CD4-positive, alpha-beta memory T cell (primary cell): ENCODE measurements around the gene NOPCHAP1. TPM values are rescaled to one million over a fixed set of nuclear protein-coding genes. Genes with fewer than 3 reads are reported as not detected.
"Not testable (repeated sequence)": the region's sequence is repeated elsewhere in the genome, so short reads cannot be mapped to it uniquely, and the experiment has no call there.

ENCODE experiments used
- CTCF ChIA-PET: fragments of 350-600 bp; sonication (Branson Sonifier 250); formaldehyde crosslinking; loops from one replicate; lab custom pipeline; 2021; ENCODE audit warnings: inconsistent platforms; ENCODE audit not compliant: partially characterized antibody; lab: Charles Lee
- POLR2A ChIA-PET: fragments of 350-600 bp; sonication (Branson Sonifier 250); formaldehyde crosslinking; loops from one replicate; lab custom pipeline; 2021; ENCODE audit not compliant: partially characterized antibody; lab: Charles Lee
- DNase-seq, 5 donors: peaks; one replicate each; pipeline versions ENCODE4 v3.0.0 to v3.0.0-alpha.2; 2020 to 2022; ENCODE audit warnings: mixed read lengths in 1 of 5
- H3K27ac ChIP-seq: one replicate; pipeline ENCODE4 v1.7.0; 2013; ENCODE audit warnings: low read depth, low read length
- H3K27me3 ChIP-seq: 2 replicates; pipeline ENCODE4 v1.7.0; 2013; ENCODE audit warnings: mild to moderate bottlenecking, low read length, moderate library complexity; ENCODE audit not compliant: insufficient read depth
- H3K36me3 ChIP-seq: 2 replicates; pipeline ENCODE4 v1.7.0; 2013; ENCODE audit warnings: mild to moderate bottlenecking, low read length, moderate library complexity; ENCODE audit not compliant: insufficient read depth
- H3K4me1 ChIP-seq: 2 replicates; pipeline ENCODE4 v1.7.0; 2013; ENCODE audit warnings: mild to moderate bottlenecking, low read length, moderate library complexity; ENCODE audit not compliant: insufficient read depth
- H3K4me3 ChIP-seq, 2 donors: one replicate each; pipeline ENCODE4 v1.7.0; 2013; ENCODE audit warnings: low read length in 2 of 2, mild to moderate bottlenecking in 1 of 2
- H3K9me3 ChIP-seq, 2 donors: one replicate each; pipeline ENCODE4 v1.7.0; 2013; ENCODE audit warnings: low read length in 2 of 2, control low read depth in 1 of 2; ENCODE audit not compliant: control insufficient read depth in 1 of 2
- H3K27ac Mint-ChIP-seq, 7 donors: one replicate each; pipeline ENCODE4 v1.8.0; 2020 to 2021; ENCODE audit warnings: mixed read lengths in 7 of 7, mild to moderate bottlenecking in 6 of 7, inconsistent platforms in 3 of 7, moderate library complexity in 3 of 7
- H3K27me3 Mint-ChIP-seq, 2 donors: one replicate each; pipeline ENCODE4 v1.8.0; 2020 to 2021; ENCODE audit warnings: mixed read lengths in 2 of 2
- H3K36me3 Mint-ChIP-seq, 2 donors: one replicate each; pipeline ENCODE4 v1.8.0; 2020 to 2021; ENCODE audit warnings: mixed read lengths in 2 of 2, inconsistent platforms in 1 of 2, mild to moderate bottlenecking in 1 of 2
- H3K4me1 Mint-ChIP-seq, 4 donors: one replicate each; pipeline ENCODE4 v1.8.0; 2020 to 2021; ENCODE audit warnings: mixed read lengths in 4 of 4, mild to moderate bottlenecking in 1 of 4
- H3K4me3 Mint-ChIP-seq, 8 donors: one replicate each; pipeline ENCODE4 v1.8.0; 2020 to 2021; ENCODE audit warnings: mixed read lengths in 8 of 8, mild to moderate bottlenecking in 7 of 8, moderate library complexity in 6 of 8, inconsistent platforms in 3 of 8
- H3K9me3 Mint-ChIP-seq, 8 donors: one replicate each; pipeline ENCODE4 v1.8.0; 2020 to 2021; ENCODE audit warnings: mixed read lengths in 8 of 8, mild to moderate bottlenecking in 5 of 8, inconsistent platforms in 3 of 8, moderate library complexity in 1 of 8
- intact Hi-C: fragments of 100-400 bp; cut with micrococcal nuclease; formaldehyde crosslinking; loops from one replicate; pipeline ENCODE4 v1.15.1; 2023
- polyA plus RNA-seq, 2 donors: library from polyadenylated mRNA; unstranded; fragments of 300-500 nt; fragmentation: Illumina TruSeq; gene quantifications; one replicate each; pipeline ENCODE4 v1.2.3, GENCODE V29; 2021
- total RNA-seq, 2 experiments: library from RNA; stranded (reverse); gene quantifications; one replicate each; pipeline ENCODE4 v1.2.3, GENCODE V29; 2021

The NOPCHAP1 gene, protein sequence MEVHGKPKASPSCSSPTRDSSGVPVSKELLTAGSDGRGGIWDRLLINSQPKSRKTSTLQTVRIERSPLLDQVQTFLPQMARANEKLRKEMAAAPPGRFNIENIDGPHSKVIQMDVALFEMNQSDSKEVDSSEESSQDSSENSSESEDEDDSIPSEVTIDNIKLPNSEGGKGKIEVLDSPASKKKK
- total RNA-seq, result 10 to 100 TPM; 15.7 to 16.2 TPM
- 10 to 100 TPM; 12.1 to 13.5 TPM for polyA plus RNA-seq

DNA sequence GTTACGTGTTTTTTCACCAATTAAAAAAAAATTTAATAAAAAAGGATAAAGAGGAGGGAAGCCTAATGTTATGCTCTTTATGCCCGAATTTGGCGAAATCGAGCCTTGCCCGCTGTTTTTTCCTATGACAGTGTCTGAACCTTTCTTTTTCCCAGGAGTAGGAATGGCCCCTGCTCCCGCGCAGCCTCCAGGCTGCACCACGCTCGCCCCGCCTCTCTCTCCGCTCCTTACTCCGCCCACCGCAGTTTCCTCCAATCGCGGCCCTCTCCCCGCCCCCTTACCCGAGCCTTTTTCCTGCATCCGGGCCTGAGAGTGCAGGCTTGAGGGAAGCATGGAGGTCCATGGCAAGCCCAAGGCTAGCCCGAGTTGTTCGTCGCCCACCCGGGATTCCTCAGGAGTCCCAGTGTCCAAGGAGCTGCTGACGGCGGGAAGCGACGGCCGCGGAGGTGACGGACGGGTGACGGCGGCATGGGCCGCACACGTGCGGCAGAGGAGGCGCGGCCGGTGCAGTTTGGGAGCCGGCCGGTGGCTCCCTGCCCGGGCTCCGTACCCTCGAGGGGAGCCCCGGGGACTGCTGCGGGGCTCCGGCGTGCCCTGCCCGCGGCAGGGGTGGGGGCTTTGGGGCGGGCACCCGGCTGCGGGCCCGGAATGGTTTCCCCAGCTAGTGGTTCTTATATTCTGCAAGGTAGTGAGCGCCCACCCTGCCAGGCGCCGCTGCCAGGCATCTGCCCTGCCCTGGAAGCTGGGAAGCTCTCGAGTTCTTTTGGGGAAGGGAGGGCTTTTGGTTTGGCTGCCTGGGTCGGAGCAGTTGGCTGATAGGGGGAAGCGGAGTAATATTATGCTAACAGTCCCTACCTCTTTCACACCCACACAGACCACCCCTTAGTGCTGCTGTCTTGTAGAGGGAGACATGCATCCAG is at the start of gene NOPCHAP1:
NOPCHAP1 (plus strand) TSS at position 295 of the 920 bp plus-strand sequence; CDS start at position 332, 37 bp downstream.
- Histone ChIP-seq H3K27ac (peak within 1 kb of the TSS; percentile 64), H3K9me3 (no peaks in the 10 kb centered on the region), H3K27me3 (no peaks in the 10 kb centered on the region), H3K36me3 (peaks cover 8% of the 10 kb centered on the region), H3K4me1 (peaks cover 28% of the 10 kb centered on the region), H3K4me3 (peak within 1 kb of the TSS; percentile 68 to 80)
- peak; percentile 73 to 84 (median 79) for DNase-seq
- POLR2A ChIA-PET, result interaction anchor here (0.6 to 1.0 kb wide), 3 partner anchors 51 to 302 kb away, joined by 3 to 4 read pairs (median 3); no protein-coding TSS in a partner anchor
- no peaks in the 10 kb centered on the region for H3K9me3 Mint-ChIP-seq
- intact Hi-C loops, result loop anchor here (1.0 to 2.0 kb wide), 4 partner anchors 28 to 121 kb away; partner anchors contain the start of genes SLC41A2 and WASHC4
- peak within 1 kb of the TSS; percentile 88 to 94 (median 92) for H3K4me3 Mint-ChIP-seq
- H3K27me3 Mint-ChIP-seq, result no peaks in the 10 kb centered on the region
- H3K27ac Mint-ChIP-seq, result peak within 1 kb of the TSS; percentile 59 to 94 (median 86)
- H3K36me3 Mint-ChIP-seq, result peaks cover 30 to 33% of the 10 kb centered on the region in 2 donors
- CTCF ChIA-PET, result interaction anchor here (0.6 to 1.5 kb wide), 2 partner anchors 27 to 604 kb away, joined by 3 to 6 read pairs; no protein-coding TSS in a partner anchor
- peaks cover 21 to 43% (median 27%) of the 10 kb centered on the region in 4 donors for H3K4me1 Mint-ChIP-seq

DNA sequence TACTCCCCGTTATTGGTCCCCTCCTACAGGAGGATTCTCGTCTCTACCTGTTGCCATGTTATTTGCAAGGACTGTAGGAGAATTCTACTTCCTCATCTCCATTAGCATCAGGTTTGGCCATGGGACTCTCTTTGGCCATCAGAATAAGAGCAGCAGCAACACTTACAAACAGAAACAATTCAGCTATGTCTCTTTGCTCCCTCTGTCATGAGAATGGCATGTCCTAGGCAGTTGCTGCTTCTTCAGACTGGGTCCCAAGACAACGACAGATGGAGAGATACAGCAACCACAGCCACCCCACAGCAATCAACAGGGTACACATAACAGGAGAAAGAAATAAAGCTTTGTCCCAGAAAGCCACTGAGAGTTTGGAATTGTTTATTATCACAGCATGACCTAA is 47.7 kb upstream of the NOPCHAP1 start:
- intact Hi-C loops, result no loop called here
- no peak for DNase-seq
- H3K27me3 Mint-ChIP-seq, result peaks cover 0 to 5% of the 10 kb centered on the region in 2 donors
- Histone ChIP-seq H3K36me3 (no peaks in the 10 kb centered on the region), H3K4me1 (no peaks in the 10 kb centered on the region), H3K27me3 (no peaks in the 10 kb centered on the region), H3K27ac (no peak overlapping the region), H3K4me3 (no peak overlapping the region), H3K9me3 (no peaks in the 10 kb centered on the region)
- H3K9me3 Mint-ChIP-seq, result peaks cover 0 to 6% (median 2%) of the 10 kb centered on the region in 8 donors
- H3K27ac Mint-ChIP-seq, result no peak overlapping the region
- no peaks in the 10 kb centered on the region for H3K36me3 Mint-ChIP-seq
- H3K4me3 Mint-ChIP-seq, result no peak overlapping the region
- ChIA-PET CTCF (no interaction called here), POLR2A (no interaction called here)
- H3K4me1 Mint-ChIP-seq, result no peaks in the 10 kb centered on the region

DNA sequence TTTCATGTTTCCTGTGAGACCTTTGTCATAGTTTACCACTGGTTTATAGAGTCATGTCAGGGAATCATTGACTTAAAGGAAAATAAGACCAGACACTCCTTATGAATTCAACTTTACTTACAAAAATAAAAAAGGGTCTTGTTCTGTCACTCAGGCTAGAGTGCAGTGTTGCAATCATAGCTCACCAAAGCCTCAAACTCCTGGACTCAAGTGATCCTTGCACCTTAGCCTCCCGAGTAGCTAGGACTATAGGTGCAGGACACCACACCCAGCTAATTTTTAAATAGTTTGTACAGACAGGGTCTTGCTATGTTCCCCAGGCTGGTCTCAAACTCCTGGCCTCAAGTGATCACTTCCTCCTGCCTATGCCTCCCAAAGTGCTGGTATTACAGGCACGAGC is 47.0 kb upstream of the NOPCHAP1 start:
- no peaks in the 10 kb centered on the region for H3K4me1 Mint-ChIP-seq
- ChIA-PET POLR2A (no interaction called here), CTCF (no interaction called here)
- intact Hi-C loops, result no loop called here
- Histone ChIP-seq H3K27me3 (no peaks in the 10 kb centered on the region), H3K4me3 (no peak overlapping the region), H3K9me3 (no peaks in the 10 kb centered on the region), H3K4me1 (no peaks in the 10 kb centered on the region), H3K27ac (no peak overlapping the region), H3K36me3 (no peaks in the 10 kb centered on the region)
- peaks cover 0 to 14% (median 4%) of the 10 kb centered on the region in 8 donors for H3K9me3 Mint-ChIP-seq
- peaks cover 0 to 5% of the 10 kb centered on the region in 2 donors for H3K27me3 Mint-ChIP-seq
- H3K27ac Mint-ChIP-seq, result no peak overlapping the region
- no peaks in the 10 kb centered on the region for H3K36me3 Mint-ChIP-seq
- DNase-seq, result no peak
- H3K4me3 Mint-ChIP-seq, result no peak overlapping the region

DNA sequence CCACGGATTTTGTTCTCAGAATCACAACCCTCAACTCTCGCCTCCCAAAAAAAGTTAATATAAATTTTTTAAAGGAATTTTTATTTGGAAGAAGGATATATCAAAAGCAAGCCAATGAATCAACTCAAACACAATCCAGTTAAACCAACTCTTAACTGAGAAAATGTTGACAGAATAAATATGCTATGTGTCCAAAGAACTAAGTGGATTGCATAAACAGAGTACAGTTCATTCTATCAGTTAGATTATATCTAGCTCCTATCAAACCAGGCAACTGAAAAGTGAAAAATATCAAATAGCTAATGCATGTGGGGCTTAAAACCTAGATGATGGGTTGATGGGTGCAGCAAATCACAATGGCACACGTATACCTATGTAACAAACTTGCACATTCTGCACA is 44.7 kb upstream of the NOPCHAP1 start:
- ChIA-PET CTCF (no interaction called here), POLR2A (no interaction called here)
- H3K27ac ChIP-seq, result no peak overlapping the region
- Mint-ChIP-seq H3K9me3 (peaks cover 0 to 17% (median 4%) of the 10 kb centered on the region in 8 donors), H3K36me3 (no peaks in the 10 kb centered on the region), H3K4me1 (no peaks in the 10 kb centered on the region), H3K27ac (no peak overlapping the region), H3K4me3 (no peak overlapping the region), H3K27me3 (peaks cover 0 to 3% of the 10 kb centered on the region in 2 donors)
- no peak for DNase-seq
- no peaks in the 10 kb centered on the region for H3K4me1 ChIP-seq
- no peaks in the 10 kb centered on the region for H3K36me3 ChIP-seq
- no peak overlapping the region for H3K4me3 ChIP-seq
- no peaks in the 10 kb centered on the region for H3K27me3 ChIP-seq
- H3K9me3 ChIP-seq, result no peaks in the 10 kb centered on the region
- intact Hi-C loops, result no loop called here

DNA sequence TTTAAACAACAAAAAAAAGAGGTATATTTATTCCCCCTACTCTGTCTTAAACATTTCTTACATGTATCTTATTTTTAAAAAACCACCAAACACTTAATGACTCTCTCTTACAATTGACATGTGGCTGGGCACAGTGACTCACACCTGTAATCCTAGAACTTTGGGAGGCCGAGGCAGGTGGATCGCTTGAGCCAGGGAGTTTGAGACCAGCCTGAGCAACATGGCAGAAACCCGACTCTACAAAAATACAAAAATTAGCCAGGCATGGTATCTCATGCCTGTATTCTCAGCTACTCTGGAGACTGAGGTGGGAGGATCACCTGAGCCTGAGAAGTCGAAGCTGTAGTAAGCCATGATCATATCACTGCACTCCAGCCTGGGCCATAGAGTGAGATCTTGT is 44.0 kb upstream of the NOPCHAP1 start:
- Mint-ChIP-seq H3K4me3 (no peak overlapping the region), H3K9me3 (peaks cover 0 to 17% (median 4%) of the 10 kb centered on the region in 8 donors), H3K27me3 (peaks cover 0 to 3% of the 10 kb centered on the region in 2 donors), H3K36me3 (no peaks in the 10 kb centered on the region), H3K27ac (no peak overlapping the region), H3K4me1 (no peaks in the 10 kb centered on the region)
- Histone ChIP-seq H3K27ac (no peak overlapping the region), H3K4me1 (no peaks in the 10 kb centered on the region), H3K4me3 (no peak overlapping the region), H3K36me3 (no peaks in the 10 kb centered on the region), H3K27me3 (no peaks in the 10 kb centered on the region), H3K9me3 (no peaks in the 10 kb centered on the region)
- POLR2A ChIA-PET, result no interaction called here
- CTCF ChIA-PET, result interaction anchor here (0.7 to 0.9 kb wide), 2 partner anchors 22 to 338 kb away, joined by 3 read pairs; no protein-coding TSS in a partner anchor
- intact Hi-C loops, result no loop called here
- DNase-seq, result no peak

DNA sequence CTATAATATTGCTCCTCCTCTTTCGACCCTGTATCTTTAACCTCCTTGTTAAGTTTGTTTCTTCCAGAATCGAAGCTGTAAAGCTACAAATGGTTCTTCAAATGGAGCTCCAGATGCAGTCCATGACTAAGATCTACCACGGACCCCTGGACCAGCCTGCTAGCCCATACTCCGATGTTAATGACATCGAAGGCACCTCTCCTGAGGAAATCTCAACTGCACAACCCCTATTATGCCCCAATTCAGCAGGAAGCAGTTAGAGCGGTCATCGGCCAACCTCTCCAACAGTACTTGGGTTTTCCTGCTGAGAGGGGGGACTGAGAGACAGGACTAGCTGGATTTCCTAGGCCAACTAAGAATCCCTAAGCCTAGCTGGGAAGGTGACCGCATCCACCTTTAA is 42.7 kb upstream of the NOPCHAP1 start:
- H3K4me3 ChIP-seq, H3K4me1 Mint-ChIP-seq, H3K4me3 Mint-ChIP-seq, H3K36me3 ChIP-seq, DNase-seq, H3K27me3 ChIP-seq, H3K27me3 Mint-ChIP-seq, H3K36me3 Mint-ChIP-seq, H3K27ac ChIP-seq, H3K9me3 ChIP-seq, POLR2A ChIA-PET, H3K4me1 ChIP-seq, H3K27ac Mint-ChIP-seq, intact Hi-C loops, CTCF ChIA-PET: not testable (repeated sequence)
- H3K9me3 Mint-ChIP-seq, result peaks cover 0 to 17% (median 4%) of the 10 kb centered on the region in 8 donors

DNA sequence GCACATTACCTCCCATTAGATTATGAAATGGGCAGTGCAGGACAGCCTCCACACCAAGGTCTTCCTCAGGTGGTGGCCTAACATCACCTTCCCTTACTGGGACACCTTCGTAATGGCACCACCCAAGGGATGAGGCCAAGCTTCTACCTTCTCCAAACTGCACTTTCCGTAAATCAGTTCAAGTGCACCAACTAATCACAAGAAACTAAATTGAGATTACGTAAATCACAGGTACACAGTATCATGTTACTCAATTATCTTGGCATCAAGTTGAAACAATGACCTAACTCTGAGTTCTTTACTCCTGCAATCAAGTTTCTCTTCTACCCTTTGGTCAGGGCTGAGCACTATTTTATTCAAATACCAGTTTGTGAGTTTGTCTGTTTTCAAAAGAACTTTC is 41.9 kb upstream of the NOPCHAP1 start:
- H3K27me3 Mint-ChIP-seq, result no peaks in the 10 kb centered on the region
- no peak overlapping the region for H3K4me3 ChIP-seq
- H3K36me3 ChIP-seq, result no peaks in the 10 kb centered on the region
- H3K9me3 ChIP-seq, result no peaks in the 10 kb centered on the region
- H3K27ac Mint-ChIP-seq, result no peak overlapping the region
- no peaks in the 10 kb centered on the region for H3K4me1 ChIP-seq
- POLR2A ChIA-PET, result no interaction called here
- H3K27me3 ChIP-seq, result no peaks in the 10 kb centered on the region
- intact Hi-C loops, result no loop called here
- H3K4me1 Mint-ChIP-seq, result no peaks in the 10 kb centered on the region
- CTCF ChIA-PET, result no interaction called here
- H3K36me3 Mint-ChIP-seq, result no peaks in the 10 kb centered on the region
- peaks cover 0 to 17% (median 4%) of the 10 kb centered on the region in 8 donors for H3K9me3 Mint-ChIP-seq
- DNase-seq, result no peak
- no peak overlapping the region for H3K4me3 Mint-ChIP-seq
- no peak overlapping the region for H3K27ac ChIP-seq
